ENCODE measurements around the gene IFFO2.

The IFFO2 gene

GRCh38 chr1:18915341-18915740 is 41.1 kb downstream of the IFFO2 start:
- no peak for TF ChIP-seq CTCF (IDR thresholded peaks at IDR 0.05)
- Histone ChIP-seq H3K27ac (peak overlapping the region; percentile 69 to 83), H3K4me3 (no peak overlapping the region)
- DNase-seq (ENCODE audit: low spot score) = no peak

GRCh38 chr1:18913065-18913835 is 43.2 kb downstream of the IFFO2 start:
- peak; percentile 86 for TF ChIP-seq CTCF (IDR thresholded peaks at IDR 0.05)
- Histone ChIP-seq H3K27ac (peak overlapping the region; percentile 12 to 83), H3K4me3 (peak overlapping the region; percentile 11)
- peak; percentile 93 for DNase-seq (ENCODE audit: low spot score)

GRCh38 chr1:18912550-18912949 is 43.9 kb downstream of the IFFO2 start:
- Histone ChIP-seq H3K4me3 (peak overlapping the region; percentile 11), H3K27ac (peak overlapping the region; percentile 25 to 83)
- DNase-seq (ENCODE audit: low spot score) = no peak
- no peak for TF ChIP-seq CTCF (IDR thresholded peaks at IDR 0.05)

- Histone ChIP-seq H3K4me3 (no peak overlapping the region), H3K27ac (peak overlapping the region in 1 of 2 donors; percentile 89)
- DNase-seq (ENCODE audit: low spot score) = no peak
- no peak for TF ChIP-seq CTCF (IDR thresholded peaks at IDR 0.05)
Measured at GRCh38 chr1:18908911-18909771, 47.3 kb downstream of the IFFO2 start.

- no peak for TF ChIP-seq CTCF (IDR thresholded peaks at IDR 0.05)
- peak overlapping the region; percentile 64 to 89 for H3K27ac ChIP-seq
- DNase-seq (ENCODE audit: low spot score) = no peak
- peak overlapping the region; percentile 40 for H3K4me3 ChIP-seq
Measured at GRCh38 chr1:18907917-18908845, 48.3 kb downstream of the IFFO2 start.

GRCh38 chr1:18907021-18907916 is 49.2 kb downstream of the IFFO2 start:
- no peak for DNase-seq (ENCODE audit: low spot score)
- Histone ChIP-seq H3K4me3 (peak overlapping the region; percentile 40), H3K27ac (peak overlapping the region; percentile 64 to 89)
- TF ChIP-seq CTCF (IDR thresholded peaks at IDR 0.05) = peak; percentile 42
